ENCODE measurements around the gene MAFG. TPM values are rescaled to one million over a fixed set of nuclear protein-coding genes. Genes with fewer than 3 reads are reported as not detected.

MAFG gene
- total and polyA plus RNA-seq, 9 of the 15 experiments (the other 6 are each of a cell fraction or from before 2014, with no cell fraction given), result 1.1 to 58.1 (median 24.9) TPM

- TF ChIP-seq, protein P1, sequence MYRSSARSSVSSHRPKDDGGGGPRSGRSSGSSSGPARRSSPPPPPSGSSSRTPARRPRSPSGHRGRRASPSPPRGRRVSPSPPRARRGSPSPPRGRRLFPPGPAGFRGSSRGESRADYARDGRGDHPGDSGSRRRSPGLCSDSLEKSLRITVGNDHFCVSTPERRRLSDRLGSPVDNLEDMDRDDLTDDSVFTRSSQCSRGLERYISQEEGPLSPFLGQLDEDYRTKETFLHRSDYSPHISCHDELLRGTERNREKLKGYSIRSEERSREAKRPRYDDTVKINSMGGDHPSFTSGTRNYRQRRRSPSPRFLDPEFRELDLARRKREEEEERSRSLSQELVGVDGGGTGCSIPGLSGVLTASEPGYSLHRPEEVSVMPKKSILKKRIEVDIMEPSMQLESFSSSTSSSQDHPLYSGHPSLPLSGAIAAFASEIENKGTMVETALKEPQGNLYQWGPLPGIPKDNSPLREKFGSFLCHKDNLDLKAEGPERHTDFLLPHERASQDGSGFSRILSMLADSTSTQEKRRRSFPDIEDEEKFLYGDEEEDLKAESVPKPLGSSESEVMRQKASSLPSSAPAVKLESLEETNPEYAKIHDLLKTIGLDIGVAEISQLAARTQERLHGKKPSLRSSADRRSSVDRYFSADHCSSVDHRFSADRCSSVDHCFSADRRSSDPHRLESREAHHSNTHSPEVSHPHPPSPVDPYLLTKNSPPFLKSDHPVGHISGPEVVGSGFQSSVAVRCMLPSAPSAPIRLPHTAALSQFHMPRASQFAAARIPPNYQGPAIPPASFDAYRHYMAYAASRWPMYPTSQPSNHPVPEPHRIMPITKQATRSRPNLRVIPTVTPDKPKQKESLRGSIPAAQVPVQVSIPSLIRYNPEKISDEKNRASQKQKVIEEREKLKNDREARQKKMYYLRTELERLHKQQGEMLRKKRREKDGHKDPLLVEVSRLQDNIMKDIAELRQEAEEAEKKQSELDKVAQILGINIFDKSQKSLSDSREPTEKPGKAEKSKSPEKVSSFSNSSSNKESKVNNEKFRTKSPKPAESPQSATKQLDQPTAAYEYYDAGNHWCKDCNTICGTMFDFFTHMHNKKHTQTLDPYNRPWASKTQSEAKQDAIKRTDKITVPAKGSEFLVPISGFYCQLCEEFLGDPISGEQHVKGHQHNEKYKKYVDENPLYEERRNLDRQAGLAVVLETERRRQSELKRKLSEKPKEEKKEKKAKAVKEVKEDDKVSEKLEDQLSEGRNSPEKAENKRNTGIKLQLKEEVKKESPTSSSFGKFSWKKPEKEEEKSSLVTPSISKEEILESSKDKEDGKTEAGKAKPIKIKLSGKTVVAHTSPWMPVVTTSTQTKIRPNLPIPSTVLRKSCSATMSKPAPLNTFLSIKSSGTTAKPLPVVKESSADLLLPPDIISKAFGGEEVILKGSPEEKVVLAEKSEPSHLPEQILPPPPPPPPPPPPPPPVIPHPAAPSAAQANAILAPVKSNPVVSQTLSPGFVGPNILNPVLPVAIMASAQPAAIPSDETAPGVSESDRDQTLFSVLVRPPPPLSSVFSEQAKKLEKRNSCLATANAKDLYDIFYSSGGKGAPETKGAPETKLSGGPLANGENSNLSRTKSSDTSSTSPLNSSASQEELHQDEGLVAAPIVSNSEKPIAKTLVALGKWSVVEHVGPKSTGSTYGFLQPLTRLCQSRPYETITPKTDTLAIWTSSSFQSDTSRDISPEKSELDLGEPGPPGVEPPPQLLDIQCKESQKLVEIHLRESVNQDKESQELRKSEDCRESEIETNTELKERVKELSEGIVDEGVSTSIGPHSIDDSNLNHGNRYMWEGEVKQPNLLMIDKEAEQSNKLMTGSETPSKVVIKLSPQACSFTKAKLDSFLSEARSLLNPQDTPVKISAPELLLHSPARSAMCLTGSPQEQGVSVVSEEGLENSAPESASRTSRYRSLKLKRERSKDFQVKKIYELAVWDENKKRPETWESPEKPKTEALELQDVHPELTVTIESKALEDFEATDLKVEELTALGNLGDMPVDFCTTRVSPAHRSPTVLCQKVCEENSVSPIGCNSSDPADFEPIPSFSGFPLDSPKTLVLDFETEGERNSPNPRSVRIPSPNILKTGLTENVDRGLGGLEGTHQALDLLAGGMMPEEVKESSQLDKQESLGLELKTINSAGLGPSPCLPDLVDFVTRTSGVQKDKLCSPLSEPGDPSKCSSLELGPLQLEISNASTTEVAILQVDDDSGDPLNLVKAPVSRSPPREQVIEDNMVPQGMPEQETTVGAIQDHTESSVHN (IDR thresholded peaks at IDR 0.05; ENCODE audit: borderline replicate concordance in 1 of 2, low read depth in 1 of 2), result no peak
- TF ChIP-seq NCOA6 (IDR thresholded peaks at IDR 0.05), result no peak
- TF ChIP-seq JUNB (CRISPR knock-in tag; conservative IDR thresholded peaks at IDR 0.05), result no peak
- peak; percentile 94 for TF ChIP-seq ELF2 (CRISPR knock-in tag; IDR thresholded peaks at IDR 0.05)
- peak; percentile 78 for TF ChIP-seq GABPA (tag; conservative IDR thresholded peaks at IDR 0.05; ENCODE audit: low read depth)
- TF ChIP-seq ZNF785 (CRISPR knock-in tag; IDR thresholded peaks at IDR 0.05), result no peak
- TF ChIP-seq, protein P2, sequence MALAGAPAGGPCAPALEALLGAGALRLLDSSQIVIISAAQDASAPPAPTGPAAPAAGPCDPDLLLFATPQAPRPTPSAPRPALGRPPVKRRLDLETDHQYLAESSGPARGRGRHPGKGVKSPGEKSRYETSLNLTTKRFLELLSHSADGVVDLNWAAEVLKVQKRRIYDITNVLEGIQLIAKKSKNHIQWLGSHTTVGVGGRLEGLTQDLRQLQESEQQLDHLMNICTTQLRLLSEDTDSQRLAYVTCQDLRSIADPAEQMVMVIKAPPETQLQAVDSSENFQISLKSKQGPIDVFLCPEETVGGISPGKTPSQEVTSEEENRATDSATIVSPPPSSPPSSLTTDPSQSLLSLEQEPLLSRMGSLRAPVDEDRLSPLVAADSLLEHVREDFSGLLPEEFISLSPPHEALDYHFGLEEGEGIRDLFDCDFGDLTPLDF (CRISPR knock-in tag; IDR thresholded peaks at IDR 0.05), result peak; percentile 90; the same call in 1 of the 2 replicates
- no peak for TF ChIP-seq HMG20A (CRISPR knock-in tag; conservative IDR thresholded peaks at IDR 0.05)
- TF ChIP-seq HOXB6 (CRISPR knock-in tag; IDR thresholded peaks at IDR 0.05; ENCODE audit: borderline replicate concordance), result no peak
- TF ChIP-seq NFRKB (IDR thresholded peaks at IDR 0.05; ENCODE audit: low read depth), result peak; percentile 88; the same call in 1 of the 2 replicates
- TF ChIP-seq SIRT6 (IDR thresholded peaks at IDR 0.05; ENCODE audit: low read depth, low read length), result no peak
- peak; percentile 97 for TF ChIP-seq MTA3 (IDR thresholded peaks at IDR 0.05; ENCODE audit: borderline replicate concordance)
- peak; percentile 64 for TF ChIP-seq FOSL1 (tag; conservative IDR thresholded peaks at IDR 0.05)
- TF ChIP-seq CBX8 (IDR thresholded peaks at IDR 0.05; ENCODE audit: borderline replicate concordance, extremely low read depth, low read depth, low read length, poor library complexity, severe bottlenecking), result no peak
- TF ChIP-seq ZNF143 (CRISPR knock-in tag; IDR thresholded peaks at IDR 0.05), result peak; percentile 61
- TF ChIP-seq ZNF445 (CRISPR knock-in tag; IDR thresholded peaks at IDR 0.05; ENCODE audit: low read depth), result no peak
- TF ChIP-seq ZNF224 (CRISPR knock-in tag; IDR thresholded peaks at IDR 0.05), result no peak
Measured at GRCh38 chr17:81871387-81872230, 55.9 kb downstream of the MAFG start (continued).
